ENCODE measurements around the gene COG7. TPM values are rescaled to one million over a fixed set of nuclear protein-coding genes. Genes with fewer than 3 reads are reported as not detected.

Gene COG7
- total RNA-seq, 4 donors from 2014 or later = 12.0 to 23.0 (median 13.3) TPM

DNA sequence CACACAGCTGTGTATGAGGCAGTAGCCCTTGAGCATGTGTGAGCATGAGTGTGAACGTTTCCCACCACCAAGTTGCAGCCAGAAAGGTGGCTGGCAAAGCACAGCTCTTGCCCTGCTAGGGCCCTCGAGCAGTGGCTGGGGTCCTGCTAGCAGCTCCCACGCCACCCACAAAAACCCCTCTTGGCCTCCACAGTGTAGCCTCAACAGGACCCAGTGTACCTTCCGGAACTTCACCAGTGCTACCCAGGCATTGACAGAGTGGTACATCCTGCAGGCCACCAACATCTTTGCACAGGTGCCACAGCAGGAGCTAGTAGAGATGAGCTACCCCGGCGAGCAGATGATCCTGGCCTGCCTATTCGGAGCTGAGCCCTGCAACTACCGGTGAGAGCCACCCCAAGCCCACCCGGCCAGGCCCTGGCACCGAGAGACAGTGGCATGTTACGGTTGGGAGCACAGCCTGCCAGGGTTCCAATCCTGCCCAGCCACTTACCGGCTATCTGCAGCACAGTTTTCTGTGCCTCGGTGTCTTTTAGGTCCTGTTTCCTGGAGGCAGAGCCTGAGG, 97.8 kb downstream of the COG7 start:
- DNase-seq (ENCODE audit: low spot score) = no peak
- no peak for TF ChIP-seq CTCF (IDR thresholded peaks at IDR 0.05)
- no peak for ATAC-seq (ENCODE audit: low FRiP score)

DNA sequence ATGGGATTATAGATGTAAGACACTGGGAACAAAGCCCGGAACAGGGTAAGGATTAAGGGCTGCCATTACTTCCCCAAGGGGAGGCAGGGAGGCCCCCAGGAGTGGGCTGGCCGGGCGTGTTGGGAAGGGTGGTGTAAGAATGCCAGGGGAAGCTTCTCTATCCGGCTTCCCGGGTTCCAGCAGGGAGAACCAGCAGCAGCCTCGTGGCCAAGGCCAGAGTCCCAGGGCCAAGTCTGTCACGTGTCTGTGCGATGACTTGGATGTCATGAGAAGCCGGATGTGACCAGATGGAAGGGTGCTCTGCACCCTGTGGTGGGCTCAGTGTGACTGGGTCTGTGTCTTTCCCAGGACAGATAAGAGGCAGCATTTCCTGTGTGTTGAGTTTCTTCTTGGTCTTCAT, 98.7 kb downstream of the COG7 start:
- ATAC-seq (ENCODE audit: low FRiP score) (no peak), DNase-seq (ENCODE audit: low spot score) (no peak)
- TF ChIP-seq CTCF (IDR thresholded peaks at IDR 0.05) = no peak

DNA sequence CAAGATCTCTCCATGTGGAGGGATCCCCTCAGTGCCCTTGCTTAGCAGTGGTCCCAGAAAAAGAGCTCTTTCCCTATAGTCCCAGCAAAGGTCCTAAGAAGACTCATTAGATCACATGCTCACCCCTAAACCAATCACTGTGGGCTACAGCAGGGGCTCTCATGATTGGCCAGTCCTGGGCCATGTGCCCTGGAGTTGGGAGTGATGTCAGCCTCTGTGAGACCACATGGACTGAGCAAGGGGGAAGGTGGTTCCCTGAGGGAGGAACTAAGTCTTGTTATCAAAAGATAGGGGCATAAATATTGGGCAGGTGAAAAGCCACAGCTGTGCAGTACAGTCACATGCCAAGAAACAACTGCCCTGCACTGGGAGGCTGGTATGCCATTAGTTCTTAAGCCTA, 99.5 kb downstream of the COG7 start:
- ATAC-seq (ENCODE audit: low FRiP score) (no peak), DNase-seq (ENCODE audit: low spot score) (no peak)
- no peak for TF ChIP-seq CTCF (IDR thresholded peaks at IDR 0.05)

DNA sequence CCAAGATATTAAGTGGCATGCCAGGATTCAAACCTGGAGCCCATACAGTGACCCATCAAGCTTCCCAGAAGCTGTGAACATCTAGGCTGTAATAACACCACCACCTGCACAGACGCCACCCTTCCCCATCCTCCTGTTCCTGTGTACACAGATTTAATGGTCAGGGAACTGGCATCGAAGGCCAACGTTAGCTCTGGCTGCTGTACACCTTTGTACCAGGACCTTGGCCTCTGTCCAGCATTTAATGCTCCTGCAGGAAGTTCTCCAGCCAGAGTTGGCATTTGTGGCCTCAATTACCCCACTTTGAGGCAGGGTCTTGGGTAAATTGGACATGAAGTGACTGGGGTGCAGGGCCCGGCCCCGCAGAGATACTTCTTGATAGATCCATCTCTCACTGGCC, 101.6 kb downstream of the COG7 start:
- no peak for ATAC-seq (ENCODE audit: low FRiP score)
- no peak for TF ChIP-seq CTCF (IDR thresholded peaks at IDR 0.05)
- DNase-seq (ENCODE audit: low spot score) = no peak

DNA sequence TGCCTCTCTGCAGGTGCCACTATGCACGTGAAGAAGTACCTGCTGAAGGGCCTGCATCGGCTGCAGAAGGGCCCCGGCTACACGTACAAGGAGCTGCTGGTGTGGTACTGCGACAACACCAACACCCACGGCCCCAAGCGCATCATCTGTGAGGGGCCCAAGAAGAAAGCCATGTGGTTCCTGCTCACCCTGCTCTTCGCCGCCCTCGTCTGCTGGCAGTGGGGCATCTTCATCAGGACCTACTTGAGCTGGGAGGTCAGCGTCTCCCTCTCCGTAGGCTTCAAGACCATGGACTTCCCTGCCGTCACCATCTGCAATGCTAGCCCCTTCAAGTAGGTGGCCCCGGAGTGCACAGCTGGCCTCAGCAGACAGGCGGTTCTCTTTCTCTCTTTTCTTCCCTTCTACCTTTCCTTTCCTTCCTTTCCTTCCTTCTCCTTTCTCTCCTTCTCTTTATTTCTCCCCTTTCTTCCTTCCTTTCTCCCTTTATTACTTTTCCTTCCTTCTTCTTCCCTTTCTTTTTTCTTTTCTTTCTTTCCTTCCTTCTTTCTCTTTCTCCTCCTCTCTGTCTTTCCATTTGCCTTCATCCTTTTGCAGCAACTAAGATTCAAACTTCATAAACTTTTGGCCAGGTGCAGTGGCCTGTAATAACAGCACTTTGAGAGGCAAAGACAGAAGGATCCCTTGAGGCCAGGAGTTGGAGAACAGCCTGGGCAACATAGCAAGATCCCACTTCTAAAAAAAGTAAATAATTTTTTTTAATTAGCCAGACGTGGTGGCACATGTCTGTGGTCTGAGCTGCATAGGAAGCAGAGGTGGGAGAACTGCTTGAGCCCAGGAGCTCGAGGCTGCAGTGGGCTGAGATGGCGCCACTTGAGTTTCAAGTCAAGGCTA, 104.2 kb downstream of the COG7 start:
- DNase-seq (ENCODE audit: low spot score) (no peak), ATAC-seq (ENCODE audit: low FRiP score) (no peak)
- TF ChIP-seq CTCF (IDR thresholded peaks at IDR 0.05) = no peak

- DNase-seq (ENCODE audit: low spot score) (no peak), ATAC-seq (ENCODE audit: low FRiP score) (no peak)
- no peak for TF ChIP-seq CTCF (IDR thresholded peaks at IDR 0.05)
Measured at GRCh38 chr16:23345237-23345636, 107.8 kb downstream of the COG7 start.

All from omental fat pad (tissue), 4 donors.